Aorta (tissue), 5 donors: Measurements from ENCODE around the gene ANO9. TPM values are rescaled to one million over a fixed set of nuclear protein-coding genes. Genes with fewer than 3 reads are reported as not detected.
A peak's percentile ranks its signal among the peaks of the same experiment; 100 is the strongest.
"Not testable (repeated sequence)": the region's sequence is repeated elsewhere in the genome, so short reads cannot be mapped to it uniquely, and the experiment has no call there.

ENCODE experiments used
- ATAC-seq: fragments of 200-7000 bp; cut with Tn5 transposase; one replicate; pipeline ENCODE4 v1.9.1; 2022; ENCODE audit warnings: moderate library complexity; ENCODE audit not compliant: low FRiP score
- DNase-seq, 2 donors: peaks; one replicate each; pipeline ENCODE4 v3.0.0-alpha.2; 2020
- H3K27ac ChIP-seq, 2 donors: one replicate each; pipeline ENCODE4 v1.5.1; 2013; ENCODE audit warnings: low read length in 2 of 2, mild to moderate bottlenecking in 2 of 2, moderate library complexity in 2 of 2, control low read depth in 1 of 2, inconsistent platforms in 1 of 2, low read depth in 1 of 2
- H3K27me3 ChIP-seq, 2 donors: one replicate each; pipeline ENCODE4 v1.6.1; 2013; ENCODE audit warnings: control low read depth in 1 of 2, low read length in 1 of 2, mild to moderate bottlenecking in 1 of 2, moderate library complexity in 1 of 2; ENCODE audit not compliant: insufficient read depth in 2 of 2, control insufficient read depth in 1 of 2
- H3K36me3 ChIP-seq, 2 donors: one replicate each; pipeline ENCODE4 v1.6.1; 2013; ENCODE audit warnings: control low read depth in 1 of 2, low read length in 1 of 2, mild to moderate bottlenecking in 1 of 2; ENCODE audit not compliant: insufficient read depth in 2 of 2, control insufficient read depth in 1 of 2
- H3K4me1 ChIP-seq, 2 donors: one replicate each; pipeline ENCODE4 v1.6.1; 2013; ENCODE audit warnings: low read length in 2 of 2, control low read depth in 1 of 2, mild to moderate bottlenecking in 1 of 2, moderate library complexity in 1 of 2; ENCODE audit not compliant: insufficient read depth in 2 of 2, control insufficient read depth in 1 of 2
- H3K4me3 ChIP-seq, 2 donors: one replicate each; pipeline ENCODE4 v1.5.1; 2013; ENCODE audit warnings: low read length in 2 of 2, control low read depth in 1 of 2, mild to moderate bottlenecking in 1 of 2
- H3K9me3 ChIP-seq: one replicate; pipeline ENCODE4 v1.6.1; 2013; ENCODE audit warnings: mild to moderate bottlenecking, low read length; ENCODE audit not compliant: control insufficient read depth
- WGBS, 2 donors: extraction: QIAGEN DNeasy Blood & Tissue Kit; methylation state at CpG; one replicate each; pipeline ENCODE4 v1.1.7; 2013; 5-methylcytosine and 5-hydroxymethylcytosine counted together
- intact Hi-C, 2 donors: fragments of 100-400 bp; cut with DNase I; formaldehyde crosslinking; loops; one replicate each; pipeline versions ENCODE4 v1.14.2 to v1.15.0; 2022
- polyA plus RNA-seq, 2 donors: library from polyadenylated mRNA; stranded (reverse); fragments of 200-250 nt; gene quantifications; one replicate each; pipeline ENCODE4 v1.2.3, GENCODE V29; 2013
- total RNA-seq, 2 donors: library from RNA; stranded (reverse); fragmentation: NEBNext Ultra II Directional; extraction: Animal tissue kit (Norgen Biotek cat#: 25700); gene quantifications; one replicate each; pipeline ENCODE4 v1.2.1, GENCODE V29; 2021
- donor health status: healthy with polysubstance abuse.
- donor health status: Bipolar disorder and iron deficiency.
- donor health status: DM: no; HTN: no; CAD: no.
- donor health status: DM: no; HTN: no; CAD: no.
- donor health status: DM: yes; HTN: yes; CAD: no.

ANO9 gene
- total and polyA plus RNA-seq, 4 donors: 0.41 to 8.1 (median 2.0) TPM

- no peak for DNase-seq
- Histone ChIP-seq H3K9me3 (no peaks in the 10 kb centered on the region), H3K27ac (no peak overlapping the region), H3K36me3 (no peaks in the 10 kb centered on the region), H3K4me3 (no peak overlapping the region), H3K27me3 (no peaks in the 10 kb centered on the region), H3K4me1 (no peaks in the 10 kb centered on the region)
- no peak for ATAC-seq
- WGBS, 2 donors: 62 to 66% methylated on average over 4 of the region's 4 CpGs
- intact Hi-C loops: no loop called here
Observed at GRCh38 chr11:425301-425700, 16.5 kb downstream of the ANO9 start.

DNA sequence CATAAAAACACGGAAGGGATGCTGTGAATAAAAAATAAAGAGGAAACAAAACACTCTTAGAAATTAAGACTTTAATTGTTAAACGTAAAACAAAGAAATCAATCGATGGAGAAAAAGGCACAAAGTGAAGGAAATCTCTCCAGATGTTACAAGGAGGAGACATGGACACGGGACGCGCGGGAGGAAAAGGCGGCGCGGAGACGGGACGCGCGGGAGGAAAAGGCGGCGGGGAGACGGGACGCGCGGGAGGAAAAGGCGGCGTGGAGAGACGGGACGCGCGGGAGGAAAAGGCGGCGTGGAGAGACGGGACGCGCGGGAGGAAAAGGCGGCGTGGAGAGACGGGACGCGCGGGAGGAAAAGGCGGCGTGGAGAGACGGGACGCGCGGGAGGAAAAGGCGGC, 17.0 kb downstream of the ANO9 start:
- DNase-seq, H3K4me1 ChIP-seq, H3K9me3 ChIP-seq, H3K36me3 ChIP-seq, H3K4me3 ChIP-seq, ATAC-seq, intact Hi-C loops, H3K27ac ChIP-seq, H3K27me3 ChIP-seq: not testable (repeated sequence)
- WGBS, 2 donors: 42 to 49% methylated on average over 21 to 39 of the region's 45 CpGs

- 87 to 89% methylated on average over 4 of the region's 4 CpGs for WGBS, 2 donors
- Histone ChIP-seq H3K9me3 (no peaks in the 10 kb centered on the region), H3K4me3 (no peak overlapping the region), H3K4me1 (no peaks in the 10 kb centered on the region), H3K27ac (no peak overlapping the region), H3K27me3 (no peaks in the 10 kb centered on the region), H3K36me3 (no peaks in the 10 kb centered on the region)
- intact Hi-C loops: no loop called here
- no peak for ATAC-seq
- DNase-seq: no peak
Observed at GRCh38 chr11:424232-424631, 17.6 kb downstream of the ANO9 start.

- H3K4me1 ChIP-seq: no peaks in the 10 kb centered on the region
- no peak overlapping the region for H3K27ac ChIP-seq
- intact Hi-C loops: no loop called here
- ATAC-seq: no peak
- no peak overlapping the region for H3K4me3 ChIP-seq
- H3K27me3 ChIP-seq: no peaks in the 10 kb centered on the region
- 77 to 84% methylated on average over 10 of the region's 10 CpGs for WGBS, 2 donors
- H3K36me3 ChIP-seq: no peaks in the 10 kb centered on the region
- H3K9me3 ChIP-seq: no peaks in the 10 kb centered on the region
- DNase-seq: peak in 1 of 2 donors; percentile 12
Observed at GRCh38 chr11:422249-422656, 19.6 kb downstream of the ANO9 start.

GRCh38 chr11:420911-421321, 20.9 kb downstream of the ANO9 start:
- no peaks in the 10 kb centered on the region for H3K4me1 ChIP-seq
- no peak overlapping the region for H3K4me3 ChIP-seq
- intact Hi-C loops: no loop called here
- no peaks in the 10 kb centered on the region for H3K27me3 ChIP-seq
- DNase-seq (peak; percentile 44 to 74), ATAC-seq (no peak)
- no peak overlapping the region for H3K27ac ChIP-seq
- 88% methylated on average over 19 to 21 of the region's 21 CpGs for WGBS, 2 donors
- no peaks in the 10 kb centered on the region for H3K9me3 ChIP-seq
- no peaks in the 10 kb centered on the region for H3K36me3 ChIP-seq

- H3K36me3 ChIP-seq: no peaks in the 10 kb centered on the region
- no peak overlapping the region for H3K4me3 ChIP-seq
- H3K27me3 ChIP-seq: no peaks in the 10 kb centered on the region
- ATAC-seq (no peak), DNase-seq (peak in 1 of 2 donors; percentile 49)
- H3K27ac ChIP-seq: no peak overlapping the region
- H3K9me3 ChIP-seq: no peaks in the 10 kb centered on the region
- WGBS, 2 donors: 37 to 54% methylated on average over 67 to 71 of the region's 71 CpGs
- intact Hi-C loops: no loop called here
- H3K4me1 ChIP-seq: no peaks in the 10 kb centered on the region
Observed at GRCh38 chr11:420054-420910, 21.5 kb downstream of the ANO9 start.

GRCh38 chr11:419248-420005, 22.4 kb downstream of the ANO9 start:
- Histone ChIP-seq H3K9me3 (no peaks in the 10 kb centered on the region), H3K4me1 (no peaks in the 10 kb centered on the region), H3K4me3 (no peak overlapping the region), H3K27ac (no peak overlapping the region), H3K27me3 (no peaks in the 10 kb centered on the region), H3K36me3 (no peaks in the 10 kb centered on the region)
- DNase-seq: peak in 1 of 2 donors; percentile 33
- ATAC-seq: no peak
- intact Hi-C loops: no loop called here
- WGBS, 2 donors: 82 to 84% methylated on average over 20 of the region's 20 CpGs

GRCh38 chr11:418343-419247, 23.2 kb downstream of the ANO9 start:
- H3K36me3 ChIP-seq: no peaks in the 10 kb centered on the region
- H3K27ac ChIP-seq: no peak overlapping the region
- H3K27me3 ChIP-seq: no peaks in the 10 kb centered on the region
- DNase-seq (peak in 1 of 2 donors; percentile 40), ATAC-seq (no peak)
- intact Hi-C loops: no loop called here
- no peaks in the 10 kb centered on the region for H3K9me3 ChIP-seq
- WGBS, 2 donors: 86 to 90% methylated on average over 30 of the region's 30 CpGs
- no peaks in the 10 kb centered on the region for H3K4me1 ChIP-seq
- H3K4me3 ChIP-seq: no peak overlapping the region
